ENCODE measurements around the gene RGS6. TPM values are rescaled to one million over a fixed set of nuclear protein-coding genes. Genes with fewer than 3 reads are reported as not detected.
A peak's percentile ranks its signal among the peaks of the same experiment; 100 is the strongest.

The RGS6 gene
- total RNA-seq, 1 donor from 2014 or later = 0.24 TPM

DNA sequence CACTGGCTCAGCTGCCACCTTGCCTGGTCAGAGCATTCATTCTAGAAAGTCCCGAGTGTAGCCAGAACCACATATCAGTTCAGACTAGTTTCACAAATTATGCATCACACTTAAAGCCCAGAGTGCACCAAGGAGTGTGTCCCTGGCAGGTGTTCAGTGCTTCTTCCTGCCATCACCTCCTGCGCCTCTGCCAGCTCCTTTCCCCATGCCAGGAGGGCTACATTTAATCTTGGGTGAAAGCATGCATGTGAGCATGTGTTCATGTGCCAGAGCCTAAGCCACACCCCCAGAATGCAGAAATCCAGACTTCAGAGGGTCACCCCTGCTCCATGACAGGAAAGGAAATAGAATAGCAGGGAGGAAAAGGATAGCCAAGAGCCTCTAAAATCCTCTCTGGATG lies 580.1 kb downstream of the RGS6 start:
- TF ChIP-seq, protein P1, sequence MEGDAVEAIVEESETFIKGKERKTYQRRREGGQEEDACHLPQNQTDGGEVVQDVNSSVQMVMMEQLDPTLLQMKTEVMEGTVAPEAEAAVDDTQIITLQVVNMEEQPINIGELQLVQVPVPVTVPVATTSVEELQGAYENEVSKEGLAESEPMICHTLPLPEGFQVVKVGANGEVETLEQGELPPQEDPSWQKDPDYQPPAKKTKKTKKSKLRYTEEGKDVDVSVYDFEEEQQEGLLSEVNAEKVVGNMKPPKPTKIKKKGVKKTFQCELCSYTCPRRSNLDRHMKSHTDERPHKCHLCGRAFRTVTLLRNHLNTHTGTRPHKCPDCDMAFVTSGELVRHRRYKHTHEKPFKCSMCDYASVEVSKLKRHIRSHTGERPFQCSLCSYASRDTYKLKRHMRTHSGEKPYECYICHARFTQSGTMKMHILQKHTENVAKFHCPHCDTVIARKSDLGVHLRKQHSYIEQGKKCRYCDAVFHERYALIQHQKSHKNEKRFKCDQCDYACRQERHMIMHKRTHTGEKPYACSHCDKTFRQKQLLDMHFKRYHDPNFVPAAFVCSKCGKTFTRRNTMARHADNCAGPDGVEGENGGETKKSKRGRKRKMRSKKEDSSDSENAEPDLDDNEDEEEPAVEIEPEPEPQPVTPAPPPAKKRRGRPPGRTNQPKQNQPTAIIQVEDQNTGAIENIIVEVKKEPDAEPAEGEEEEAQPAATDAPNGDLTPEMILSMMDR (IDR thresholded peaks at IDR 0.05) = no peak
- Mint-ChIP-seq H3K27me3 (ENCODE audit: unreplicated experiment) (peaks cover 35% of the 10 kb centered on the region), H3K4me3 (ENCODE audit: unreplicated experiment) (no peak overlapping the region), H3K9me3 (ENCODE audit: unreplicated experiment) (no peaks in the 10 kb centered on the region), H3K4me1 (ENCODE audit: unreplicated experiment) (peaks cover 4% of the 10 kb centered on the region), H3K36me3 (ENCODE audit: unreplicated experiment) (no peaks in the 10 kb centered on the region), H3K27ac (ENCODE audit: unreplicated experiment) (no peak overlapping the region)
- peak; percentile 23 for DNase-seq (ENCODE audit: extremely low spot score, unreplicated experiment)

DNA sequence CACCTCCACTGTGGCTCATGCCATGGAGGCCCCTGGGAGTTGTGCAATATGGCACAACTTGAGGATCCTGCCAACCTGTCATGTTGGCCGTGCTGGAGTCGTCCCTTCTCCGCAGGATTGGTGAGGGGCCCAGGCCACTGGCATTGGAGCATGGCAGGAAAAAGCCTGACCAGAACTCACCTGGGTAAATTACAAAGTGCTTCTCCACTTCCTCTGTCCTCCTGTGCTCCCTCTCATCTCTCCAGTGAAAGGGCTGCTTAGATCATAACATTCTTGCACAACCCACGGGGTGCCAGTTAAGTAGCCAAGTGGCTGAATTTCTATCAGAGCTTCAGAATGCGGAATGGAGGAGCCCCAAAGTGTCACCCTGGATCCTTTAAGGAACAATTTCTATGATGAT lies 580.7 kb downstream of the RGS6 start:
- TF ChIP-seq, protein P1 (IDR thresholded peaks at IDR 0.05) = no peak
- H3K4me3 Mint-ChIP-seq (ENCODE audit: unreplicated experiment) = no peak overlapping the region
- no peak overlapping the region for H3K27ac Mint-ChIP-seq (ENCODE audit: unreplicated experiment)
- H3K36me3 Mint-ChIP-seq (ENCODE audit: unreplicated experiment) = no peaks in the 10 kb centered on the region
- H3K4me1 Mint-ChIP-seq (ENCODE audit: unreplicated experiment) = peaks cover 8% of the 10 kb centered on the region
- DNase-seq (ENCODE audit: extremely low spot score, unreplicated experiment) = peak; percentile 40
- H3K27me3 Mint-ChIP-seq (ENCODE audit: unreplicated experiment) = peaks cover 35% of the 10 kb centered on the region
- H3K9me3 Mint-ChIP-seq (ENCODE audit: unreplicated experiment) = no peaks in the 10 kb centered on the region

DNA sequence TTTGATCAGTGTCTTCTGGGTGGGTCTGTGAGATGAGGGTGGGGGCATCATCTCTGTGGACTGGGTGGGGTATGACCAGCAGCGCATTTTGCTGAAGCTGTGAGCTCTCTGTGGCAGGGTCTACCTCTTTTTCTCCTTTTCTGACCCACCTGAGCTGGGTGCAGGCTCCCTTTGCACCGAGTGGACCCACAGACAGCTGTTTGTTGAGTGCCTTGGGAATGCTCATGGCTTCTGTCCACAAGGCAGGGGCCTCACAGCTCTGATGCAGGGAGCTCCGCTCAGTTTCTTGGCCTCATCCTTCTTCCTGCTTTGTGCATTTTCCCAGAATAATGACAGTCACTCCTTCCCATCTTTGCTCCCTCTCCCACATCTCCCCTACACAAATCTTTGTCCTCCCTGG lies 581.1 kb downstream of the RGS6 start:
- Mint-ChIP-seq H3K27me3 (ENCODE audit: unreplicated experiment) (peaks cover 35% of the 10 kb centered on the region), H3K36me3 (ENCODE audit: unreplicated experiment) (no peaks in the 10 kb centered on the region), H3K9me3 (ENCODE audit: unreplicated experiment) (no peaks in the 10 kb centered on the region), H3K27ac (ENCODE audit: unreplicated experiment) (no peak overlapping the region), H3K4me3 (ENCODE audit: unreplicated experiment) (no peak overlapping the region), H3K4me1 (ENCODE audit: unreplicated experiment) (peaks cover 8% of the 10 kb centered on the region)
- peak; percentile 53 for DNase-seq (ENCODE audit: extremely low spot score, unreplicated experiment)
- TF ChIP-seq, protein P1 (IDR thresholded peaks at IDR 0.05) = no peak

DNA sequence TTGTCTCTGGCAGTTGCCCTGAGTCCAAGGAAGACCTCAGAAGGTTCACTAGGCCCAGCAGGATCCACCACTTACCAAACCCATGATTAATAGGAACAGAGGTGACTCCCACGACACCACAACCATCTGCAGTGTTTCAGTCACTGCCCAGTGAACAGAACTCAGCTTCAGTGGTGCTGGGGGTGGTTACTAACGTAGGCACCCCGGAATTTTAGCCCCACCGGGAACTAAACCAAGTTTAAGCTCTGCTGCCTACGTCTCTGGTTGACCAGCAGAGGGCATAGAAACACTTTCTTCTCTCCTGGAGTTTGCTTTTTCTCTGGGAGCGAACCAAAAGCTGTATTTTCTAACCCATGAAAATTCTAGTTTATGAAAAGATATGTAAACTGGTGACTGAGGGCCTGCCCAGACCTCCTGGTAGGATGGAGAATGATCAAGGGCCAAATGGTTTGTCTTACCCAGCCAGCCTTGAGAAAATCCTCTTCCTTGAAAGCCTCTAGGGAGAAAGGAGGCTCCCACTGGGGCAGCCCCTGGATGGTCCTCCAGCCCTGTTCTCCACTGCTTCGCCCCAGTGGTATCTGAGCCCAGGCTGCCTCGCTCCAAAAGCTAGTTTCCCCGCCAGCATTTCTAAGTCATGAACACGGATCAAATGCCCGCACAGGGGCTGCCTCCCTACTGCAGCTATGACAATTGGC lies 581.9 kb downstream of the RGS6 start:
- peak; percentile 76 for DNase-seq (ENCODE audit: extremely low spot score, unreplicated experiment)
- TF ChIP-seq, protein P1 (IDR thresholded peaks at IDR 0.05) = peak; percentile 89
- Mint-ChIP-seq H3K27me3 (ENCODE audit: unreplicated experiment) (peaks cover 35% of the 10 kb centered on the region), H3K9me3 (ENCODE audit: unreplicated experiment) (no peaks in the 10 kb centered on the region), H3K36me3 (ENCODE audit: unreplicated experiment) (no peaks in the 10 kb centered on the region), H3K4me3 (ENCODE audit: unreplicated experiment) (no peak overlapping the region), H3K4me1 (ENCODE audit: unreplicated experiment) (peaks cover 8% of the 10 kb centered on the region), H3K27ac (ENCODE audit: unreplicated experiment) (no peak overlapping the region)

DNA sequence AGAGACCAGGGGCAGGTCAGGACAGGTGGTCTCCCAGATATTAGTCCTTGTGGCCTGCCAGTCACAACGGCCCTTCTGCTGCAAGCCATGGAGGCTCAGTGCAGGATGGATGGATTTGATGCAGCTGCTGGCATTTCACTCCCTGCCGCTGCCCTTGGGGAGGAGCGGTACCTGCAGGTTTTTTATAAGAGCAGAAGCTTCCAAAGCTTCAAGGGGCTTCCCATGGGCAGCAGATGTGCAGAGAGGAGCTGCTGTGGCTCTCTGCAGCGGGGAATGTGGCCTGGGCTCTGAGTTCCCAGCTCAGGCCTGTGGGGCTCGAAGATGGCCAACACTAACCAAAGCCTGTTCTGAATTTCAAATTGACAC lies 582.4 kb downstream of the RGS6 start:
- peaks cover 32% of the 10 kb centered on the region for H3K27me3 Mint-ChIP-seq (ENCODE audit: unreplicated experiment)
- H3K4me3 Mint-ChIP-seq (ENCODE audit: unreplicated experiment) = no peak overlapping the region
- no peak overlapping the region for H3K27ac Mint-ChIP-seq (ENCODE audit: unreplicated experiment)
- H3K9me3 Mint-ChIP-seq (ENCODE audit: unreplicated experiment) = no peaks in the 10 kb centered on the region
- peaks cover 8% of the 10 kb centered on the region for H3K4me1 Mint-ChIP-seq (ENCODE audit: unreplicated experiment)
- TF ChIP-seq, protein P1 (IDR thresholded peaks at IDR 0.05) = no peak
- H3K36me3 Mint-ChIP-seq (ENCODE audit: unreplicated experiment) = no peaks in the 10 kb centered on the region
- no peak for DNase-seq (ENCODE audit: extremely low spot score, unreplicated experiment)

All from osteocyte (in vitro differentiated cells).